Caco-2 (cell line): ENCODE measurements around the gene RIPOR1. TPM values are rescaled to one million over a fixed set of nuclear protein-coding genes. Genes with fewer than 3 reads are reported as not detected.

ENCODE experiments used
- BruUV-seq: library from RNA; stranded (reverse); fragments of 400-500 nt; replicated peaks from 2 replicates; lab custom pipeline; 2021; lab: Mats Ljungman, UMichigan
- CTCF ChIA-PET: fragments of 300-600 bp; sonication (Branson Sonifier 250); formaldehyde crosslinking; loops from one replicate; lab custom pipeline; 2022; ENCODE audit warnings: antibody characterized with exemption; lab: Charles Lee
- POLR2A ChIA-PET: fragments of 300-600 bp; sonication (Branson Sonifier 250); formaldehyde crosslinking; loops from one replicate; lab custom pipeline; 2022; ENCODE audit warnings: antibody characterized with exemption; lab: Charles Lee
- DNase-seq, 2 experiments: peaks; one replicate each; pipeline versions ENCODE4 v3.0.0 to v3.0.0-alpha.2; 2020 to 2022
- H3K27me3 ChIP-seq: replicated peaks from 2 replicates; pipeline ENCODE4 v1.6.0; 2011; ENCODE audit warnings: low read length; ENCODE audit not compliant: control insufficient read depth, insufficient read depth
- H3K36me3 ChIP-seq: 2 replicates; pipeline ENCODE4 v1.5.1; 2011; ENCODE audit warnings: low read length; ENCODE audit not compliant: control insufficient read depth, insufficient read depth
- H3K4me1 ChIP-seq: fragments of 250-450 bp; sonication (Bioruptor Pico); 2 replicates; pipeline ENCODE4 v1.5.1; 2020; ENCODE audit warnings: mild to moderate bottlenecking
- H3K4me3 ChIP-seq: 2 replicates; pipeline ENCODE4 v1.5.1; 2011; ENCODE audit warnings: low read depth, mild to moderate bottlenecking, control low read depth, low read length
- H3K9me3 ChIP-seq: fragments of 250-450 bp; sonication (Bioruptor Pico); 2 replicates; pipeline ENCODE4 v1.5.1; 2020; ENCODE audit warnings: mild to moderate bottlenecking, moderate library complexity
- H3K27ac Mint-ChIP-seq: one replicate; pipeline ENCODE4 v1.8.0; 2022; ENCODE audit warnings: mixed read lengths; ENCODE audit not compliant: unreplicated experiment
- H3K27me3 Mint-ChIP-seq: one replicate; pipeline ENCODE4 v1.8.0; 2022; ENCODE audit warnings: mixed read lengths; ENCODE audit not compliant: insufficient read depth, unreplicated experiment
- H3K36me3 Mint-ChIP-seq: one replicate; pipeline ENCODE4 v1.8.0; 2022; ENCODE audit warnings: mild to moderate bottlenecking, mixed read lengths; ENCODE audit not compliant: insufficient read depth, unreplicated experiment
- H3K4me1 Mint-ChIP-seq: one replicate; pipeline ENCODE4 v1.8.0; 2022; ENCODE audit warnings: low read depth, mixed read lengths; ENCODE audit not compliant: unreplicated experiment
- H3K4me3 Mint-ChIP-seq: one replicate; pipeline ENCODE4 v1.8.0; 2022; ENCODE audit warnings: mild to moderate bottlenecking, moderate library complexity, mixed read lengths; ENCODE audit not compliant: unreplicated experiment
- H3K9me3 Mint-ChIP-seq: one replicate; pipeline ENCODE4 v1.8.0; 2022; ENCODE audit warnings: mixed read lengths; ENCODE audit not compliant: unreplicated experiment
- CTCF ChIP-seq, 2 experiments: fragments of 200-600 bp in 1 of 2; IDR thresholded peaks; 1 replicate in 1 of 2; 2 replicates in 1 of 2; pipeline versions ENCODE4 v1.5.1 to v1.8.0; 2011 to 2022; ENCODE audit warnings: antibody characterized with exemption in 1 of 2, control low read depth in 1 of 2, inconsistent platforms in 1 of 2, low read depth in 1 of 2, low read length in 1 of 2, mild to moderate bottlenecking in 1 of 2, moderate library complexity in 1 of 2; ENCODE audit not compliant: insufficient read depth in 1 of 2, severe bottlenecking in 1 of 2, unreplicated experiment in 1 of 2
- intact Hi-C: fragments of 100-400 bp; cut with micrococcal nuclease; formaldehyde crosslinking; loops from one replicate; pipeline ENCODE4 v1.10.0; 2022; ENCODE audit not compliant: unreplicated experiment
- total RNA-seq: library from RNA; stranded (reverse); gene quantifications from 2 replicates; pipeline ENCODE4 v1.2.3, GENCODE V29; 2022

Gene RIPOR1
- total RNA-seq, 1 experiment from 2014 or later: 87.9 TPM

GRCh38 chr16:67551972-67552371 is 23.3 kb downstream of the RIPOR1 start:
- BruUV-seq: no TSS peak
- POLR2A ChIA-PET: no interaction called here
- Histone ChIP-seq H3K4me3 (no peak overlapping the region), H3K36me3 (no peaks in the 10 kb centered on the region), H3K4me1 (no peaks in the 10 kb centered on the region), H3K27me3 (no peaks in the 10 kb centered on the region; the same call in 1 of the 2 replicates), H3K9me3 (no peaks in the 10 kb centered on the region)
- no peaks in the 10 kb centered on the region for H3K27me3 Mint-ChIP-seq
- peaks cover under 1% of the 10 kb centered on the region for H3K4me1 Mint-ChIP-seq
- intact Hi-C loops: no loop called here
- CTCF ChIA-PET: interaction anchor here (1.1 to 1.7 kb wide), 3 partner anchors 10 to 31 kb away, joined by 3 to 6 read pairs (median 4); partner anchors contain the start of gene CTCF
- H3K4me3 Mint-ChIP-seq: no peak overlapping the region
- H3K9me3 Mint-ChIP-seq: no peaks in the 10 kb centered on the region
- H3K27ac Mint-ChIP-seq: no peak overlapping the region
- no peak for TF ChIP-seq CTCF (IDR thresholded peaks at IDR 0.05; ENCODE audit: insufficient read depth in 1 of 2, low read depth in 1 of 2, low read length in 1 of 2, severe bottlenecking in 1 of 2, unreplicated experiment in 1 of 2)
- no peak for DNase-seq
- peaks cover 10% of the 10 kb centered on the region for H3K36me3 Mint-ChIP-seq

- DNase-seq: no peak
- peaks cover 7% of the 10 kb centered on the region for H3K36me3 Mint-ChIP-seq
- ChIA-PET CTCF (interaction anchor here (1.1 kb wide), 1 partner anchor 10 kb away, joined by 4 read pairs; the partner anchor contains the start of gene CTCF), POLR2A (no interaction called here)
- H3K27me3 Mint-ChIP-seq: no peaks in the 10 kb centered on the region
- no peaks in the 10 kb centered on the region; the same call in 1 of the 2 replicates for H3K27me3 ChIP-seq
- intact Hi-C loops: no loop called here
- H3K4me3 Mint-ChIP-seq: no peak overlapping the region
- H3K4me1 ChIP-seq: no peaks in the 10 kb centered on the region
- BruUV-seq: no TSS peak
- no peaks in the 10 kb centered on the region for H3K4me1 Mint-ChIP-seq
- no peaks in the 10 kb centered on the region for H3K9me3 Mint-ChIP-seq
- no peak overlapping the region for H3K4me3 ChIP-seq
- no peak overlapping the region for H3K27ac Mint-ChIP-seq
- no peaks in the 10 kb centered on the region for H3K36me3 ChIP-seq
- no peaks in the 10 kb centered on the region for H3K9me3 ChIP-seq
- no peak for TF ChIP-seq CTCF (IDR thresholded peaks at IDR 0.05; ENCODE audit: insufficient read depth in 1 of 2, low read depth in 1 of 2, low read length in 1 of 2, severe bottlenecking in 1 of 2, unreplicated experiment in 1 of 2)
Observed at GRCh38 chr16:67552476-67552875, 23.8 kb downstream of the RIPOR1 start.

- Histone ChIP-seq H3K27me3 (no peaks in the 10 kb centered on the region), H3K9me3 (no peaks in the 10 kb centered on the region), H3K36me3 (no peaks in the 10 kb centered on the region), H3K4me1 (peaks cover 3% of the 10 kb centered on the region), H3K4me3 (no peak overlapping the region)
- H3K36me3 Mint-ChIP-seq: no peaks in the 10 kb centered on the region
- TF ChIP-seq CTCF (IDR thresholded peaks at IDR 0.05; ENCODE audit: insufficient read depth in 1 of 2, low read depth in 1 of 2, low read length in 1 of 2, severe bottlenecking in 1 of 2, unreplicated experiment in 1 of 2): no peak
- H3K27me3 Mint-ChIP-seq: no peaks in the 10 kb centered on the region
- no TSS peak for BruUV-seq
- no peak for DNase-seq
- H3K4me3 Mint-ChIP-seq: no peak overlapping the region
- ChIA-PET POLR2A (no interaction called here), CTCF (interaction anchor here (0.7 to 2.5 kb wide), 3 partner anchors 9 to 89 kb away, joined by 3 to 8 read pairs (median 8); no protein-coding TSS in a partner anchor)
- H3K27ac Mint-ChIP-seq: no peak overlapping the region
- H3K4me1 Mint-ChIP-seq: peaks cover 9% of the 10 kb centered on the region
- intact Hi-C loops: no loop called here
- H3K9me3 Mint-ChIP-seq: no peaks in the 10 kb centered on the region
Observed at GRCh38 chr16:67555795-67556212, 27.2 kb downstream of the RIPOR1 start.
